SK-N-SH (cell line): ENCODE data around the gene PLCG2. TPM values are rescaled to one million over a fixed set of nuclear protein-coding genes. Genes with fewer than 3 reads are reported as not detected.

Source experiments
- CTCF ChIA-PET: fragments of 300-600, 350-600 bp; formaldehyde crosslinking; extraction: SDS; loops from one replicate; lab custom pipeline; 2021; lab: Yijun Ruan, JAX
- POLR2A ChIA-PET: fragments of 350-600 bp; sonication (Branson Sonifier 250); formaldehyde crosslinking; extraction: SDS; loops from one replicate; lab custom pipeline; 2020; ENCODE audit warnings: antibody characterized with exemption, inconsistent platforms; lab: Yijun Ruan, JAX
- DNase-seq: peaks from one replicate; pipeline ENCODE4 v3.0.0; 2012
- H2AFZ ChIP-seq: fragments of 200-600 bp; sonication (generic); 2 replicates; pipeline ENCODE4 v1.8.1; 2016; ENCODE audit warnings: antibody characterized with exemption, mild to moderate bottlenecking, low read depth
- H3F3A ChIP-seq: fragments of 200-600 bp; sonication (generic); replicated peaks from 2 replicates; pipeline ENCODE3; 2016; ENCODE audit warnings: antibody characterized with exemption, mild to moderate bottlenecking; ENCODE audit not compliant: insufficient read depth
- H3K27ac ChIP-seq, 2 experiments: fragments of 200-500 bp in 1 of 2; fragments of 200-600 bp in 1 of 2; sonication (Bioruptor generic) in 1 of 2; sonication (generic), shearing (Covaris generic) in 1 of 2; 2 replicates each; pipeline versions ENCODE4 v1.5.1 to v1.6.1; 2014 to 2016; ENCODE audit warnings: low read depth in 2 of 2, inconsistent platforms in 1 of 2, low read length in 1 of 2, mild to moderate bottlenecking in 1 of 2, mixed read lengths in 1 of 2
- H3K27me3 ChIP-seq: fragments of 200-600 bp; sonication (generic), shearing (Covaris generic); 2 replicates; pipeline ENCODE4 v1.6.1; 2016; ENCODE audit warnings: mixed run types; ENCODE audit not compliant: insufficient read depth
- H3K36me3 ChIP-seq, 2 experiments: fragments of 200-500 bp in 1 of 2; fragments of 200-600 bp in 1 of 2; sonication (Bioruptor generic) in 1 of 2; sonication (generic) in 1 of 2; replicated peaks in 1 of 2; 2 replicates each; pipeline versions ENCODE3 to v1.5.1; 2014 to 2016; ENCODE audit warnings: low read length in 1 of 2, mild to moderate bottlenecking in 1 of 2; ENCODE audit not compliant: insufficient read depth in 2 of 2, control insufficient read depth in 1 of 2
- H3K4me1 ChIP-seq, 2 experiments: fragments of 200-500 bp in 1 of 2; fragments of 200-600 bp in 1 of 2; sonication (Bioruptor generic) in 1 of 2; sonication (generic), shearing (Covaris generic) in 1 of 2; 2 replicates each; pipeline versions ENCODE4 v1.5.1 to v1.6.1; 2014 to 2016; ENCODE audit warnings: low read depth in 1 of 2, low read length in 1 of 2, mixed run types in 1 of 2; ENCODE audit not compliant: insufficient read depth in 2 of 2, control insufficient read depth in 1 of 2
- H3K4me2 ChIP-seq: fragments of 200-600 bp; sonication (generic), shearing (Covaris generic); 2 replicates; pipeline ENCODE4 v1.6.1; 2017; ENCODE audit warnings: mixed run types
- H3K4me3 ChIP-seq, 2 experiments: fragments of 200-500 bp in 1 of 2; fragments of 200-600 bp in 1 of 2; sonication (Bioruptor generic) in 1 of 2; sonication (generic), shearing (Covaris generic) in 1 of 2; 2 replicates each; pipeline versions ENCODE4 v1.5.1 to v1.8.1; 2014 to 2016; ENCODE audit warnings: low read depth in 2 of 2, inconsistent platforms in 1 of 2, low read length in 1 of 2, mild to moderate bottlenecking in 1 of 2, mixed read lengths in 1 of 2, moderate library complexity in 1 of 2
- H3K79me2 ChIP-seq: fragments of 200-600 bp; sonication (generic); 2 replicates; pipeline ENCODE4 v1.8.1; 2017; ENCODE audit warnings: mild to moderate bottlenecking; ENCODE audit not compliant: insufficient read depth
- H3K9ac ChIP-seq: fragments of 200-600 bp; sonication (generic); 2 replicates; pipeline ENCODE4 v1.6.1; 2017; ENCODE audit warnings: mixed run types
- H3K9me2 ChIP-seq: fragments of 200-600 bp; sonication (generic); 2 replicates; pipeline ENCODE4 v1.6.1; 2017; ENCODE audit warnings: mixed run types
- H3K9me3 ChIP-seq: fragments of 200-600 bp; sonication (generic); 2 replicates; pipeline ENCODE4 v1.6.1; 2017; ENCODE audit warnings: mixed run types, mild to moderate bottlenecking, moderate library complexity
- H4K20me1 ChIP-seq: fragments of 200-600 bp; sonication (generic); 2 replicates; pipeline ENCODE4 v1.6.1; 2017; ENCODE audit warnings: mild to moderate bottlenecking, mixed run types; ENCODE audit not compliant: insufficient read depth
- CTCF ChIP-seq: fragments of 200-600 bp; sonication (generic); IDR thresholded peaks from 2 replicates; pipeline ENCODE4 v1.6.1; 2017; ENCODE audit warnings: antibody characterized with exemption, mild to moderate bottlenecking, moderate library complexity
- ELF1 ChIP-seq: IDR thresholded peaks from 2 replicates; pipeline ENCODE4 v1.4.0; 2012
- EZH2phosphoT487 ChIP-seq: fragments of 200-600 bp; sonication (generic); IDR thresholded peaks from 2 replicates; pipeline ENCODE4 v1.6.1; 2017; ENCODE audit warnings: low read depth, mixed run types, mild to moderate bottlenecking, antibody characterized with exemption, moderate library complexity, borderline replicate concordance
- IRF3 ChIP-seq: fragments of 150-350 bp; IDR thresholded peaks from 2 replicates; pipeline ENCODE4 v1.6.1; 2016; ENCODE audit warnings: mild to moderate bottlenecking, low read depth, low read length
- JUND ChIP-seq: IDR thresholded peaks from 2 replicates; pipeline ENCODE4 v1.4.0; 2012
- MEF2A ChIP-seq: IDR thresholded peaks from 2 replicates; pipeline ENCODE4 v1.4.0; 2012; ENCODE audit warnings: low read depth, borderline replicate concordance
- NFIC ChIP-seq: IDR thresholded peaks from 2 replicates; pipeline ENCODE4 v1.4.0; 2012; ENCODE audit warnings: borderline replicate concordance
- PBX3 ChIP-seq: IDR thresholded peaks from 2 replicates; pipeline ENCODE4; 2012
- RAD21 ChIP-seq: IDR thresholded peaks from 2 replicates; pipeline ENCODE4 v1.6.1; 2012; ENCODE audit warnings: mild to moderate bottlenecking, low read length
- RCOR1 ChIP-seq: fragments of 150-350 bp; IDR thresholded peaks from 2 replicates; pipeline ENCODE4 v1.6.1; 2017; ENCODE audit warnings: antibody characterized with exemption, low read length
- REST ChIP-seq: IDR thresholded peaks from 2 replicates; pipeline ENCODE4 v1.6.1; 2012; ENCODE audit warnings: mild to moderate bottlenecking, low read depth, low read length, moderate library complexity
- SMC3 ChIP-seq: IDR thresholded peaks from 2 replicates; pipeline ENCODE4 v1.6.1; 2012; ENCODE audit warnings: low read depth, low read length, improper control_type of control experiment
- TCF12 ChIP-seq: IDR thresholded peaks from 2 replicates; pipeline ENCODE4 v1.4.0; 2012
- ZBTB33 ChIP-seq: IDR thresholded peaks from 2 replicates; pipeline ENCODE4 v1.4.0; 2012; ENCODE audit warnings: low read depth, borderline replicate concordance
- WGBS: methylation state at CpG from one replicate; pipeline ENCODE4 v1.1.6; 2017; ENCODE audit warnings: low lambda C conversion rate; 5-methylcytosine and 5-hydroxymethylcytosine counted together
- polyA plus RNA-seq, 3 experiments: library from polyadenylated mRNA; depleted of rRNA; stranded (reverse); fragments of >200 nt; gene quantifications; 2 replicates each; pipeline ENCODE4 v1.2.3, GENCODE V29; 2012

The PLCG2 gene
- polyA plus RNA-seq, 1 of the 3 experiments (the other 2 are of a cell fraction) = 0.23 TPM

- TF ChIP-seq REST (no peak), ELF1 (no peak), RCOR1 (no peak)
Measured at GRCh38 chr16:81836279-81837054, 57.4 kb downstream of the PLCG2 start (continued).

- ChIA-PET POLR2A (no interaction called here), CTCF (no interaction called here)
- Histone ChIP-seq H3K79me2 (no peaks in the 10 kb centered on the region), H3K27ac (no peak overlapping the region), H3K9me2 (no peaks in the 10 kb centered on the region), H3K9me3 (no peaks in the 10 kb centered on the region), H3K4me1 (no peaks in the 10 kb centered on the region), H4K20me1 (no peaks in the 10 kb centered on the region), H3K4me2 (no peak overlapping the region), H3K27me3 (no peaks in the 10 kb centered on the region; the same call in none of the 2 replicates), H3K36me3 (no peaks in the 10 kb centered on the region), H2AFZ (no peak overlapping the region), H3K9ac (no peak overlapping the region), H3K4me3 (no peak overlapping the region), H3F3A (no peaks in the 10 kb centered on the region)
- DNase-seq = no peak
- 24% methylated on average over 9 of the region's 9 CpGs for WGBS
- TF ChIP-seq RAD21 = no peak
- TF ChIP-seq CTCF = no peak
- TF ChIP-seq SMC3 = no peak
- TF ChIP-seq EZH2phosphoT487 = no peak
- TF ChIP-seq IRF3 = no peak
- no peak for TF ChIP-seq MEF2A
- TF ChIP-seq JUND = no peak
- TF ChIP-seq PBX3 = no peak
- TF ChIP-seq NFIC = no peak
- TF ChIP-seq TCF12 = no peak
- TF ChIP-seq ZBTB33 = no peak
Measured at GRCh38 chr16:81837312-81837751, 58.2 kb downstream of the PLCG2 start.
